Stimulated activated CD4-positive, alpha-beta T cell treated with anti-CD3 and anti-CD28 coated beads, Interleukin-4, amount 100 ng/mL, for 48 hours (primary cell): ENCODE data around the gene GMDS.

Experiments
- DNase-seq, 2 donors: peaks; one replicate each; pipeline ENCODE4 v3.0.0-alpha.2; 2020; ENCODE audit warnings: low read depth in 2 of 2

Gene GMDS

DNA sequence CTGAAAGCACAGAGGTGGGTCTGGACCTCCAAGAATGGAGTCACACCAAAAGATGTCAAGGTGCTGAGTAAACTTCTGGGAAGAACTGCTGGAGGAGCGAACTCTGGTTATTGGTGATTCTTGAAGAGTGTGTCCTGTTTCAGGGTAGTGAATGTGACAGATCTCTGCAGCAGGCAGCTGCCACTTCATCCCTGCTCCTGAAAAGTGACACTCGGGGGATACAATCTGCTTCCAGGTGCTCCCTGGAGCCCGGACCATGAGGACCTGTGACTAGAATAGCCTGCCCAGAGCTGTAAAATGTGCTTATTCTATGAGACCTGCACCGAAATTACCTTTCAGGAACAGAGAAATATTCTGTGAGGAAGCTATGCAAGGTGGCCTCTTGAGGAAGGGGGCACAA, 444.6 kb downstream of the GMDS start:
- no peak for DNase-seq

DNA sequence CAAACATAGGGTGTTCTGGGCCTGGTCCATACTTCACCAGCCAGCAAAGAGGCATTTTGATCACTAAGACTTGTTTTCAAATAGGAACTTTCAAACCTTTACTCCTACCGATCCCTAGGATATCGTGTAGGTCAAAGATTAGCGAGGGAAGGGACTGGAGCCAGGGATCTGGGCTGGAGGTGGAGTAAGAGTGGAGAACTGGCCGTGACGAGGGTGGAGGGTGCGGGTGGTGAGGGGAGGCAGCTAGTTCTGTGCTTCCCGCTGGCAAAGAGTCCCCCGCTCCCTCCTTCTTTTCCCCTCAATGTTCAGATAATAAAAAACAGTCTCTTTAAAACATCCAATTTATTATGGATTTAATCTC, 446.5 kb downstream of the GMDS start:
- no peak for DNase-seq

DNA sequence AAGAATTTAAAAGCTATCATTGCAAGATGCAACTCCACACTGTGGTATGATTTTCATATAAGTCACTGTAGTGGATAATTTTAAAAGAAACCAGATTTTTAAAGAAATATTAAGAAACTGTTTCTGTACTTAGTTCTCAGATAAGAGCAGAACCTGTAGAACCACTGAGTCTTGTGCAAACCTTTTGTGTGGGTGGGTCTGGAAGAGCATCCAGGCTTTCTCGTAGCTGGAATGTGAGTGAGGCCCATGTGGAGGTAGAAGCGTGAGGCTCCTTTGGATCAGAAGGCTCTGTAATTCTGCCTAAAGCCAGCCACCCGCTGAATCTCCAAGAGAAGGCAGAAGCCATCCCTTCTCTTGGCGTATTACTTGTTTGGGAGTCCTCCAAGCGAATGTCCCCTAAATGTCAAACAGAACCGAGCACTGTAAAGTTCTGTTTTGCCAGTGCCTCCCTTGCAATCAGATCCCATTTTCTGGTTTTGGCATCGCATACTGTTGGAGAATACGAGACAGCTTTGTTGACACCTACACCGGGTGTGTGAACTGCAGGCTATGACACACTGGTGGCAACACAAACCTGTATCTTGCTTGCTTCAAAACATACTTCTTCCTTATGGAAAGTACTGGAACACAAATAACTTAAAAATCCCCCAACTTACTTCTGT, 447.0 kb downstream of the GMDS start:
- DNase-seq, result no peak

DNA sequence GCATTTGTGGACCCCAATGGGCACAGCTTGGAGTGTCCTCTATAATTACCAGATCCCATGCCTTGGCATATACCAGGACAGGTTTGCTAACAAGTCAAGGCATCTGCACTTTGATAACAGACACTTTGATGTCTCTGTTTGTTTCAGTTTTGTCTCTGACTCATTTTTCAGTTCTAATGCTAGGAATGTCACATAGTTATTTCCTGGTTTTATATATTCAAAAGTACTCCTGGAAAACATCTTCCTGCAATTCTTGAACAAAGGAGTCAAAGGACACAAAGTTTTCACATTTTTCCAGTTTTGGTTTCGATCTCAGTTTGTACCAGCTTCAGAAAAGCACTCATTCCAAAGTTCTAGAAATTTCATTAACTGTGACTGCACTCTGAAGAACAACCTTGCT, 447.6 kb downstream of the GMDS start:
- DNase-seq, result no peak

DNA sequence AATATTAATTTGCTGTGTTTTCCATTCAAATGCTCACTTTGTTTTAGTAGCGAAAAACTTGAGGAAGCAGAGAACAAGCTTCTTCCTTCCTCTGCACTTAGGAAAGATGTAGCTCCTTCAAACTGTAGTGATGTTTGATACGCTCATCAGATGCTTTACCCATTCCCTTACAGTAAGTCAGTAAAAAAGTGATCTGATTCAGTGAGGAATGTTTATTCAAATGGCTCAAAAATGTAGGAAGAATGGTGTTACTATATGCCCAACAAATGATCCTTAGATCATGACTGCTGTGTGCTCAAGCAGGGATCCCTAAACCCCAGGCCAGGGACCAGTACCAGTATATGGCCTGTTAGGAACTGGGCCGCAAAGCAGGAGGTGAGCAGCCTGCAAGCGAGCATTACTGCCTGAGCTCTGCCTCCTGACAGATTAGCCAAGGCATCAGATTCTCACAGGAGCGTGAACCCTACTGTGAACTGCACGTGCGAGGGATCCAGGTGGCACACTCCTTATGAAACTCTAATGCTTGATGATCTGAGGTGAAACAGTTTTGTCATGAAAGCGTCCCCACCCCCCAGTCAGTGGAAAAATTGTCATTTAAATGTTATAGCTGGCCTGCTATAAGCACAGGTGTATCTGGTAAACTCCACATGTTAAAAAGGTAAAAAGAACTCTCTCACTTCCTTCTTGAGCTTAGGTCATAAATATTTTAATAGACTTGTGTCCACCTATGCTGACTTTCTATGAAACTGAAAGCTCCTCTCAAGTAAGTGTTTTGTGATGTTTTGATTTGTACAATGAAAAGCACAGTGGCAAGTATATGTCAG, 448.5 kb downstream of the GMDS start:
- no peak for DNase-seq

DNA sequence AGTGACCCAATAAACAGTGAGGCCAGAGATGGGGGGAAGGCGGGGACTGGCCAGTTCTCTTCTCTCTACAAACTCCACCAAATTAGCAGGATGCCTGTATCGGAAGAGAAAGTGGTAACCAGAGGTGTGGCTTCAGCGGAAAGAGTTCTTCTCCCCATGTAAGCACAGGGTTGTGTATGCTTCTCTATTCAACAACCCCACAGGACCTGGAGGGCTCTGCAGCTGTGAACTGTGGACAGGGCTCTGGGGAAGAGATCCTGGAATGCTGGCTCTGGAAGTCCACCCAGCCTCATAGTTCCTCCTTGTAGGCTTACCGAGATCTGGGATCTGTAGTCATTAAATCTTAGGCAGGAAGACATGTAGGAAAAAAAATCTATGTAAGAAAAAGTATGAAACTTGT, 449.5 kb downstream of the GMDS start:
- DNase-seq, result no peak

DNA sequence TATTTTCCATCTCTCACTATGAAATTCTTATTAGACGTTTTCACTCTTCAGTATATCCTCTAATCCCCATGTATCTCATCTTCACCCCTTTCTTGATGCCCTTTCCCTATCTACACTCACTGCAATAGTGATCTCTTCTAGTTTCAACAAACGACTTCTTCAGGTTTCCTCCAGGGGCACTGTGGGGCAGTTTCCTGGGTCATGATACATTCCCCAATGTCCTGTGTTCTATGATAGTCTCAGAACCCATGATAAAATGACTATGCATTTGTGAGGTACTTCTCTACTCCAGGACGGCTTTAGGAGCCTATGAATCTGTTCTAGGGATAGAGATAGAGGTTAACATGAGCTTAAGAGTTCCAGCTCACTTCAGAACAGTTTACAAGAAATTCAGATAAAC, 452.4 kb downstream of the GMDS start:
- DNase-seq, result no peak

DNA sequence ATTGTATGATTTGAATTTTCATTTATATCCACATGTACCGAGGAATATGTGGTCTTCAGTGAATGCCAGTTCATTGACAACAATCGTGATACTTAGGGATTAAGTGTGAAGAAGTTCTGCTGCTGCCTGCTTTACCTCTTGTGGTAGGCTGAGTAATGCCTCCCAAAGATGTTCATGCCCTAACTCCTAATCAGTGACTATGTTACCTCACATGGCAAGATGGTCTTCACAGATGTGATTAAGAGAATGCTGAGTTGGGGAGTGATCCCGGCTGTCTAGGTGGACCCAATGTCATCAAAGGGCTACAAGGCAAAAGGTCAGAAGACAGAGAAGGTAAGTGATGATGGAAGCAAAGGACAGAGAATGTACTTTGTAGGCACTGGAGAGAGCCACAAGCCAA, 454.7 kb downstream of the GMDS start:
- DNase-seq, result no peak

DNA sequence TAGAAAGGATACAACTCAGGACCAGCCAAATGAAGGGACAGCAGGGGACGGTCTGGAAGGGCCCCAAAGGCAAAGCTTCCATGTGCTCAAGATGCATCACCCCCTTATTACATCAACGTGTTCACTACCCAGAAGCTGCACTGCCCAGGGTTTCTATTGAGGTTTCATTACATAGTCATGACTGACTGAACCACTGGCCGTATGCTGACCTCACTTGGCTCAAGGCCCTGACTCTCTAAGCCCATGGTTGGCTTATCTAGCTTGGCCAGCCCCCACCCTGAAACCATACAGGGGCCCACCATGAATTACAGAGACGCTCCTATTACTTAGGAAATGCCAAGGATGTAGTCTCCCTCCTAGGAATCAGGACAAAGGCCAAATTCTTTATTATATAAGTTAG, 456.3 kb downstream of the GMDS start:
- DNase-seq, result no peak

DNA sequence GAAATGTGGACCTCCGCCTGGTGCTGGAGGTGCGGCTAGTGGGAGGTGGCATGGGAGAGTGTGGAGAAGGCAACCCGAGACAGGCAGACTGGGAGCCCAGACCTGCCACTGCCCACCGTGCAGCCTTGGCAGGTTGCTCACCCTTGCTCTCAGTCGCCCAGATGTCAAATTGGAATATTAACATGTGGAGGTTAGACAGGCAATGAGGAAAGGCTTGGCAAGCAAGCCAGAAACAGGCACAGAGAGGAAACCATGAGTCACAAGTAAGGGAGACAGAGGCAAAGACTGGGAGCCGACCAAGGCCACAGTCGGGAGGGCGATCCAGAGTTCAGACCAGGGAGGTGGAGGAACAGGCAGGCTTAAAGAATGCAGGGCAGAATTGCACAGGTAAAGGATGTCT, 457.5 kb downstream of the GMDS start:
- DNase-seq, result no peak

DNA sequence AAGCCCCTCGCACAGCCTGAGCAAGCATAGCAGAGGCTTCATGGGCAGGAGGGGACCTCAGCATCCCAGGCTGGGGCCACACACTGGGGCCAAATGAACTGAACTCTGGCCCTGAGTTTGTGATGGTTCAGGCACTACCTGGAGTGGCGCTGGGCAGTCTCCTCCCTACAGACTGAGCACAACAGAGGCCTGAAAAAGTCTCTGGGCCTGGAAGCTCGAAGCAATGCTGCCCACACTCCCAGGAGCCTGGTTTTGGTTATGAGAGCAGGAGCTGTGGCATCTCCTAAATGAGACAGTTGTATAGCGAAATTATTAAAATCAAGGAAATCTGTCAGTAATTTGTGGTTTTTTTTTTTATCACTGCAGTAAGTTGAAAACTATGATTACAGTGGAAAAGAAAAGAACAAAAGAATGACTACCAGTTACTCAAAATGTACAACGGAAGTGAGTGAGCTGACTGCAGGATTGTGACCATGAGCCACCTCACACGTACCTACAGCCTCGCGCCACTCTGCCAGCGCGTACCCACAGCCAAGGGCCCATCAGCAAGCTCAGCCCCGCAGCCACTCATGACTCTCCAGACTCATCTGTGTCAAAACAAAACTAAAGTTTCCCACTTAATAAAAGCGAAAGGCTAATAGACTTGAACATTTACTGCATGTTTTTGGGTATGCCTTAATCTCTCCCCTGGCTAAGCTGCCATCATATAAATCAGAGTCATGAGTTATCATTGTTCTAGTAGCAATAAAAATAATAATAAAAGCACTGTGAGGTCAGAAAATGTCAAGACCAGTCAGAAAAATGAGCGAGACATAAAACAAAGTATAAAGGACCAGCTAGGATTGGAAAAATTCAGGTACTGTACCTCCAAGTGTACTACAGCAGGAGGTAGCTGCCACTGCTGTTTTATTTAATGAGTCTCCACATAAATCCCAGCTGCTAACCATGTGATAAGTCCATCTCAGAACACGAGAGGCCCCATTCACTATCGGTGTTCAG, 458.7 kb downstream of the GMDS start:
- DNase-seq, result peak in 1 of 2 donors; percentile 28

DNA sequence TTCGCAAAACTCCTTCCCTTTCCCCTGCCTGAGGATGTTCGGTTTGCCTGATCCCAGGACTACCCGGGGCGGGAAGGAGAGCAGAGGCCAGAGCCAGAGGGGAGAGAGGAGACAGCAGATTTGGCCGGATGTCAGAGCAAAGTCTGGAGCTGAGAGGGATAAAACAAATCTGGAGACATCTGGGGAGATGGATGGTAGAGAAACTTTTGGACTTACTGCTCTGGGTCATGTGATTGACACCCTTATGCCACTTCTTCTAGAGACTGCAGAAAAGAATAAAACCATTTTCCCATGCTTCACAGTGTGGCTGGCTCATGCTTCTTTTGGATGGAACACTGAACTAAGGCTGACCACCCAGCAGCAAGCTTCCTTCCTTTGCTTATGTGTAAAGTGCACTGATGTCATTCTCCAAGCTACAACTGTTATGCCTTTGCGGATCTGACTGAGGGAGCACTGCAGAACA, 461.0 kb downstream of the GMDS start:
- DNase-seq, result no peak

DNA sequence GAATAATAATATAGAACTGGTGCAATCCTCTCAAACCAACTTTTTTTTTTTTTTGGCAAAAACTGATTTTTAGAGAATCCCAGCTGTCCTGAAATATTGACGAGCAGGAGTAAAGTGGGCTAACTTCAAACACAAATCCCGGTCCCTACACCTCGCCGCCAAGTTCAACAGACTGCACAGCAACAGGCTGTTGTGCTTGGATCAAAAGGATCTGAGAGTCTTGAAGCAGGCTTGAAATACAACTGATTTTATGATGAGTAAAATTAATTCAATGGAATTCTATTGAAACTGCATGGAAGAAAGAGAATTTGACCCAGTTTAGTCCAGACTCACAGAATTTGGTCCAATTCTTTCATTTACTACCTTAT, 463.6 kb downstream of the GMDS start:
- no peak for DNase-seq

DNA sequence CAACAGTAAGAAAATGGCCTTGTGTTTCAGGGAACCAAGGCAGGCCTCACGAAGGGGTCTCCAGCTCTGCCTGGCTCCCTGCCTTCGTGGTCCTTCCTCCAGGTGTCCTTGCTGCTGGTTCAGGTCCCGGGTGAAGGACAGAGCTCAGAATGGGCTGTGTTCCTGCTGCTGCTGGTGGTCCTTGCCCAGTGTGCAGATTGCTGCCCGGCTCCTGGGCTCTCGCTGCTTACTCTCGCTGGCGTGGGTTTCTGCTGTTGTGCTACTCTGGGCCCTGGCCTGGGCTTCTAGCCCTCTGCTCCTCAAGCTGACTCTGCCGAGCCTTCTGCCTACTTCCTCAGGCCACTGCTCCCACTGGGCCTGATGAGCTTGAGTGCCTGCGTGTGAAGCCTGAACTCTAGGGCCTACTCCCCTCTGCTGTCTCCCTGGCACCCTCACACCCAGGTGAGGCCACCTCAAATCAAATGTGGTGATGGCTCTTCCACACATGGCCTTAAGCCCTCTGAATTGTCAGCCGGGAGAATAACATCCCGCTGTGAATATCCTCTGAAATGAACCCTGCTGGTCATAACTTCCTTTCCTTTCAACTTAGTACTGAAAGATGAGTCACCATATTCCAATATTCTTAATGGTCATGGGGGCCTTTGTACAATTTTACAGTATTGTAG, 464.1 kb downstream of the GMDS start:
- DNase-seq, result no peak

DNA sequence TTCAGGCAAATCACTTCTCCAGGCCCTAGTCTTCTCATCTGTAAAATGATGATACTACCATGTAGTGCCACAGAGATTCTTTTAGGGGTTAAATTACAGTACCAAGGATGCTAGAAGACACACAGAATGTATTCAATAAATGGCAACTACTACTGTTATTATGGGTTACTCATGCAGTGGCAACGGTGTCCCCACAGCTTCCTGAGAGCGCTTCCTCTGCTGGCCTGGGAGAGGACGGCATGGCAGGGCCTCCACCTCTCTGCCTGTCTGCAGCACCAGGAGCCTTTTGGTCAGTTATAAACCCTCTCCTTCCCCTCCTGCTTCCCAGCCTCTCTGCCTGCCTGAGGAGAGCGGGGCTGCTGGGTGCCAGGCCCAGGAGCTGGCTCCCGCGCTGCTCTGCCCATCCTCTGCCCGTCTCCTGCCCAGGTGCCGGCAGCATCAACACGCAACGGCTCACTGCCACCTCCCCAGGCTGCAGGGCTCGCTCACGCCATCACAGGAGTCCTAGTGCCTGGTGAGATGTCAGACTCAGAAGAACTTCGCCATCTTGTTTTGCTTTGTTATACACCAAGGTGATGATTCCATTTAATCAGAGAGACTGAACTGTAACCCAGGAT, 465.0 kb downstream of the GMDS start:
- DNase-seq, result no peak

DNA sequence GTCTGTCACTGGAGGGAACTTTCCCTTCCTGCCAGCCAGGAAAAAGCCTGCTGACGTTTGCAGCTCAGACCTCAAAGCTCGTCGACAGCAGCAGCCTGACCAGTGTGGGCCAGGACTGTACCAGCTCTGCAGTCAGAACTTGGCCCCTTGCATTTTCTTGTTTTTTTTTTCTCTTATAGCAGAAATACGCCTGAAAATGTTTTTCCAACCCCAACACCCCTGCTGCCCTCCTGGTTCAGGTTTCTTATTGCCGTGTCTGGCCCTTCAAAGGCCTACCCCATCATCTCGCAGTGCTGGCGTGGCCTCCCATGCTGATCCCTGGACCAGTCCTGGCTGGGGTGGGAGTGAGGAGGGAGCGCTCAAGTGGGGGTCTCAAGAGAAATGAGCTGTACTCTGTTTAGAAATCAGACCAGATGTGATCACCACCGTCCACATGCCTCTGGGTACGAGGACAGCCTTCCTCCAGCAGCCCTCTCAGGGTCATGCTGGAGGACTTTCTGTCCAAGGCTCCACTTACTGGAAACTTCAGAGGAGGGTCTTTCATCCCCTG, 466.6 kb downstream of the GMDS start:
- DNase-seq, result no peak

DNA sequence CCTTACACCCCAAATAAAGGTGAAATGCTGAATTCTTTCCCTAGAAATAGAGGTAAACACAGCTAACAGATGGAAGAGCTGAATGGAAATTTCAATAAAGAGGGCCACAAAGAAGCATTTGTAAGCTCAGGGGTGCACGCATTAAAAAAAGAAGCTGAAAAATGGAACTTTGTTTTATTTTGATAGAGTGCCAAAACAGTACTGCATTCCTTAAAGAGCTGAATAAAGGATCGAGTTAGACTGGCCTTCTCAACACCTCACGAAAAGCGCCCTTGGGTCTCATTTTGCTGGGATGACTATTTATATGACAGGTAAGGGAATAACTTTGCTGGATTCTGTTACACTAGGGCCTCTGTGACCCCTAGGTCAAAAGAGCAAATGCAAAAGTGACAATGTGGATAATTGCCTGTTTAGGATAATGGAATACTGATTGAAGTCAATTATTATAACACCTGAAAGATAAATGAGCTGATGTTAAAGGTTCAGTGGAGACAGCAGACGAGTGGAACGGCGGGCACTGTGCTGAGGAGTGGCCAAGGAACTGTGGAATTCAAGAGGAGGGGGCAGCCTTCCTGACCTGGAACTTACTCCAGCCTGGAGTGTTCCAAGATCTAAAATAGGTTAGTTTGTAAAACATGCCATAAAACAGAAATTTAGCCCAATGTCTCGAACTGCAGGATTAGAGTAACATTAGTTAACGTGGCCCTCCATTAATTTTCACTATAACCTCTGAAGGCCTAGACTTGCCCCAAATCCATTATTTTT, 467.3 kb downstream of the GMDS start:
- DNase-seq, result no peak

DNA sequence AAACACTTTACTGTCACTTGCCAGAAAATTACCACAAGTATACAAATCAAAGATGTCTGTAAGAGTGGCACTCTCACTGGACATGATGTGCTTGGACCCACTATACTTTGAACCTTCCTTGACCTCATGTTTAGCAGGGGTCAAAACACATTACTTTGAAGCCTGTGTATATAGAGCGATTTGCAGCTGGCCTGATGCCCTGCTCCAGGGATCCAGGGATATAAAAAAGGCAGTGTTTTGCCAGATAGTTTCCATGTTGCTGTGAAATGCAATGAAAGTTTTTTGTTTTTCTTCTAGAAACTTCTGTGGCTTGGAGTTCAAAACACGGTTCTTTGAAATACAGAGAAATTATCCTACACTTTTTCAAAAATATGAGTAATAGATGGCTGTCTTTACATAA, 470.0 kb downstream of the GMDS start:
- no peak for DNase-seq

DNA sequence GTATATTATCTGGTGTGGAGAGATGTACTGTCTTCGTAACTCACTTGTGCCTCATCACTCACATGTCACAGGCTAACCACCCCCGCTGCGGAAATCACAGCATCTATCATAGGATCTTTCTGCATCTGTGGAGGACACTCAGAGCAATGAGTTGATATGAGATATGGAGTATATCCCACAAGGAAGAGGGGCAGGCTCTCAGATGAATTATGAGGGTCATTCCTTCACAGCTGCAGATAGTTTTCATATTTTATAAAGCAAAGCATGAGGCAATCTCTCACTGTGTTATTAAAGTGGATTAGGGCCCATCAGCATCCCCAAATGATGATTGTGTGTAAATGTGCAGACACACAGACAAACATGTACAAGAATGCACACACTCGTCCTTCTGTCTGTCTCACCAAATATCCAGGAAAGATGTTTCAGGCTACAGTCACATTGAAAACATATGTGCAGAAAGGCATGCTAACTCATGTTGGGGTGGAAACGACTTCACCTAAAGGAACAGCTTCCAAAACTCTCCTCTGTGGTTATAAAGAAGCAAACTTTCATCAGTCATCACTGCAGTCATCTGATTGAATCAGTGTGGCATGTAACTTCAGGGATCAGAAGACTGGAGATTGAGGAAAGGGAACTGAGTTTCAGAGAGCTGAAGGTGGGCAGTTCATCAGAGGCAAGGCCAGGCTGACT, 471.0 kb downstream of the GMDS start:
- no peak for DNase-seq

DNA sequence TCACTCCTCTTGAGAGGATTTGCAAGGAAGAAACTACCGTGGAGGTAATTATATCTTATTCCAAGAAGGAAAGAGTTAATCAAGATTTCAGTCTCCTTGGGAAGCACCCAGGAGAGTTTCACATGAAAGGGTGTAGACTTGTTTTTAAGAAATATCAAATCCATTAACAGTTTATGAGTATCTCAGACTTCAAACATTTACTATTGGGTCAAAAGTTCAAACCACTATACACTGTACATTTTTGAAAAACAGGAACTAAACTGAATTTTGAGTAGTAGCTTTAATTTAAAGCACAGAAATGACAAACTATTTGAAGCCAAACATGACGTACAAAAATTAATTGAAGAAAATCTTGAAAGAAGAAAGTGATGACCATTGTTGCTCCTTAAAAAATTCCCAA, 471.7 kb downstream of the GMDS start:
- no peak for DNase-seq
